ENCODE results near the gene GSTM2.

GSTM2 gene

DNA sequence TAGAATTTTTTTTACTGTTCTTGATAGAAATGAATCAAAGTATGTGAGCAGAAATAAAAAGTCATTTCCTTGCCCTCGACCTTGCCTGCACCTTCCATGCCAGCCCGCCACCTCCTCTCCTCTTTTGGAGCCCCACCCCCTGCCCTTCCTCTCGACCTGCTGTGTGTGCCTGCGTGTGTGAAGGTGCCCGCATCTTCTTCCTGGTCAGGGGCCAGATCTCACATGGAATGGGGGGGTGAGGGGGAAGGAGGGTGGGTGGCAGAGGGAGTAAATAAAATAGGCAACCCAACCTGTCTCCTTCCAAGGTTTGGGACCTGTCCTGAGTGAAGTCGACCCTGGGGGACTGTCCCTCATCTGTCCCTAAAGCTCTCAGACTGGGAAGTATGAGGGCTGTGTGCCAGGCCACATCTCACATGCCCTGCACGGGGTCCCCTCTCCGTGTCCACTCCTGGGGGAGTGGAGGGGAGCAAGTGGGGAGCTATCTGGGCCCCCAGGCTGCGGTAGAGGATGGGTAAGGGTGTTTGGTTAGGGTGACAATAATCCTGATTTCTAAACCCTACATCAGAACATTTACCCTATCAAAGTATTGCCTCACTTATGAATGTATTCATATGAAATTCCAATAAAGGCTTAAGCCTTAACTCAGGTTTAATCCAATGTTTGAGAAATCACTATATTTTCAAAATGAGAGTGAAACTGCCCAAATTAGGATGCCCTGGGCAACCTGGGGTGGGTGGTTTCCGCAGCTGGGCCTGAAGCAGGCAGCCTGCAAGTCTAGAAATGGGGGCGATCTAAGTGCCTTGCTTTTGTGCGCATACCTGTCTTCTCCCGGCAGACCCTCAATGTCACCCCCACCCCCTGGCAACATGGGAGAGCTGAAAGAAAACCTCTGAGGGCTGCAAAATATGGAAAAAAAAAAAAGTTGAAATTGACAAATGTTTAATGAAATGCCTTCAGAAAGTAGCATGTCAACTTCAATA is 32.8 kb upstream of the GSTM2 start:
- no peak for DNase-seq (ENCODE audit: low read depth in 2 of 2)
- TF ChIP-seq, protein P1, sequence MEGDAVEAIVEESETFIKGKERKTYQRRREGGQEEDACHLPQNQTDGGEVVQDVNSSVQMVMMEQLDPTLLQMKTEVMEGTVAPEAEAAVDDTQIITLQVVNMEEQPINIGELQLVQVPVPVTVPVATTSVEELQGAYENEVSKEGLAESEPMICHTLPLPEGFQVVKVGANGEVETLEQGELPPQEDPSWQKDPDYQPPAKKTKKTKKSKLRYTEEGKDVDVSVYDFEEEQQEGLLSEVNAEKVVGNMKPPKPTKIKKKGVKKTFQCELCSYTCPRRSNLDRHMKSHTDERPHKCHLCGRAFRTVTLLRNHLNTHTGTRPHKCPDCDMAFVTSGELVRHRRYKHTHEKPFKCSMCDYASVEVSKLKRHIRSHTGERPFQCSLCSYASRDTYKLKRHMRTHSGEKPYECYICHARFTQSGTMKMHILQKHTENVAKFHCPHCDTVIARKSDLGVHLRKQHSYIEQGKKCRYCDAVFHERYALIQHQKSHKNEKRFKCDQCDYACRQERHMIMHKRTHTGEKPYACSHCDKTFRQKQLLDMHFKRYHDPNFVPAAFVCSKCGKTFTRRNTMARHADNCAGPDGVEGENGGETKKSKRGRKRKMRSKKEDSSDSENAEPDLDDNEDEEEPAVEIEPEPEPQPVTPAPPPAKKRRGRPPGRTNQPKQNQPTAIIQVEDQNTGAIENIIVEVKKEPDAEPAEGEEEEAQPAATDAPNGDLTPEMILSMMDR (IDR thresholded peaks at IDR 0.05; ENCODE audit: low read depth, low read length) = no peak
- no peak overlapping the region for H3K4me3 ChIP-seq (replicated peaks in 1 of 2; ENCODE audit: low read depth in 2 of 2, low read length in 2 of 2)

DNA sequence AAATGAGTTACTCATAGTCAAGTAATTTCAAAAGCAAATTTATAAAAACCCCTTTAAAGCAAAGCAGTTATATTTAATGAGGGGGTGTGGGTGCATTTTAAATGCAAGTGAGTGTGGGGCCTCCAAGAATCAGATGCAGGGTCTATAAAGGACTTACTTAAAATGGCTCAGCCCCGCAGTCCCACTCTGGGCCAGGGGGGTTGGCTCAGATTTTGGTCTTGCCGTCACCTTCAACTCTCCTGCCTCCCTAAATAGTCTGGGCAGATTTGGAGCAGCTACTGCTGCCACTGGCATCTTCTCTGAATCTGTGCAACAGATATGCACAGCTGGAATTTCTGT is 32.0 kb upstream of the GSTM2 start:
- no peak overlapping the region for H3K4me3 ChIP-seq (replicated peaks in 1 of 2; ENCODE audit: low read depth in 2 of 2, low read length in 2 of 2)
- DNase-seq (ENCODE audit: low read depth in 2 of 2) = no peak
- TF ChIP-seq, protein P1 (IDR thresholded peaks at IDR 0.05; ENCODE audit: low read depth, low read length) = no peak

DNA sequence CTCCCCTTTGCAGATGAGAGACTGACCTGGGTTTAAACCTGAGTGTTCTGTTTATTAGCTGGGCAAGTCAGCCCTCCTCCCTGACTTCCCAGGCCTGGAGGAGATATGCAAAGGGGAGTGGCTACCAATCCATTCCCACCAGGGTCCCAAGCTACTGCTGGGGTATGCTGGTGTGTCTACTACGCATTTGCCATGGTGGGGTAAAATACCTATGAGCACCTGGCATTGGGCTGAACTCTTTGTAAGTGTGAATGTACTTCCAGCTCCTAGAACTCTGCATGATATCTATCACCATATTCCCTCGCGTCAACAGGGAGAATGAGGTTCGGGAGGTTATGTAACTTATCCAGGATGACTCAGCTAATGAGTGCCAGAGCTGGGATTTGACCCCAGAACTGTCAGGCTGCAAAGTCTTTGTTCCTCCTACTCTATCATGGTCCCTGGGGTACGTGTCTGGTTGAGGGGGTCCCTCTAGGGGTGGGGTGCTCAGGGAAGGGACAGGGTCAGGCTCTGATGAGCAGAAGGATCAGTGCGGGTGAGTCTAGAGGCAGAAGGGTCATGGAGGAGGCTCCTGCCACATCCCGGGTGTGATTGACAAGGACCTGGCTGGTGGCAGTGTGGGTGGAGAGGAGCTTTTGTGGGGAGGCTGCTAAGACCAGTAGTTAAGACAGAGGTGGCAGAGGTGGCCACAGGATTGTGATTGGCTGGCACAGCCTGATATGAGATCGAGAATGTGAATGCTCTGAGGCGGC is 31.5 kb upstream of the GSTM2 start:
- DNase-seq (ENCODE audit: low read depth in 2 of 2) = peak; percentile 64 to 68
- TF ChIP-seq, protein P1 (IDR thresholded peaks at IDR 0.05; ENCODE audit: low read depth, low read length) = no peak
- H3K4me3 ChIP-seq (replicated peaks in 1 of 2; ENCODE audit: low read depth in 2 of 2, low read length in 2 of 2) = no peak overlapping the region

DNA sequence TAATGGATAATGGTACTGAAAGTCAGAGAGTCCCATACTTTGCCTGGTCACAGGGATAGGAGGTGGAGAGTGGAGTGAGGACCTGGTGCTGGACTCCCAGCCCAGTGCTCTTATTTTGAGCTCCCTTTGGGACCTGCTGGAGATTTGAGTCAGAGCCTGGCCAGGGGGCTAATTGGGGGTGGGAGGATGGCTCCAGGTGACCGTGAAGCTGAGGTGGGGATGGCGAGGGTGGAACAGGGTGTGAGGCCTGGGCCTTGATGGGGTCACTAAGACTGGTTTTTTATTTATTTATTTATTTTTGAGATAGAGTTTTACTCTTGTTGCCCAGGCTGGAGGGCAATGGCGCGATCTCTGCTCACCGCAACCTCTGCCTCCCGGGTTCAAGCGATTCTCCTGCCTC is 30.4 kb upstream of the GSTM2 start:
- TF ChIP-seq, protein P1 (IDR thresholded peaks at IDR 0.05; ENCODE audit: low read depth, low read length) = no peak

DNA sequence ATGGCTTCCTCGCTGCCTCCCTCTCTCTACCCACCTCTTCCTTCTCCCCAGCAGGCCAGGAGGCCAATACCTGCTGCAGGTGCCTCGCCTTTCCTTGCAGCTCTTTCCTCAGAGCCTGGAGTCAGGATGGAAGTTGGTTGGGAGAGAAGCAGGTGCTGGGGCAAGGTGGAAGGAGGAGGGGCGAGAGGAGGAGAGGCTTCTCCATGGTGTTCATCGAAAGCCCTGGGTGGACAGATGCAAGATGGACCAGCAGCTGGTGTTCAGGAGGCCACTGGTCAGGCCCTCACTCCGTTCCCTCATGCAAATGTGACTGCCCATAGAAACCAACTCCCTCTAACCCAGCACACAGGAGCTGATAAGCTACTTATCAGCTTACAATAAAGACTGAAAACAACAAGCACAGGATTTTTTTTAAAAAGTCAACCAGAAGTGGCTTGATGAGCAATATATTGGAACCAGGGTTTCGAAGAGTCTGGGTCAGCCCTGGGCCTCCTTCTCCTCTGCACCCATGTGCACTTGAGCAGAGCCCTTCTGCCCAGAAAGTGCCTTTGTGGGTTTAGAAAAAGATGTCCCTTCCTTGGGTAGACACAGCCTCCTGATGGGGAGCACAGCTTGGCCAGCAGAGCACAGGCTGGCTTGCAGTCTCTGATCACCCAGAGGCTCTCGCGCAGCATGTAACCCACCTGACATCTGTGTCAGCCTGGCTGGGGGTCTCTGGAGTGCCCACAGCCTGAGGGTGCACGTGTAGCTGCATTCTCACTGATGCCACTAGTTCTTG is 28.6 kb upstream of the GSTM2 start:
- no peak overlapping the region for H3K4me3 ChIP-seq (replicated peaks in 1 of 2; ENCODE audit: low read depth in 2 of 2, low read length in 2 of 2)
- DNase-seq (ENCODE audit: low read depth in 2 of 2) = no peak
- TF ChIP-seq, protein P1 (IDR thresholded peaks at IDR 0.05; ENCODE audit: low read depth, low read length) = no peak

More for the DNA sequence above, 30.4 kb upstream of the GSTM2 start:
- no peak for DNase-seq (ENCODE audit: low read depth in 2 of 2)
- no peak overlapping the region for H3K4me3 ChIP-seq (replicated peaks in 1 of 2; ENCODE audit: low read depth in 2 of 2, low read length in 2 of 2)

DNA sequence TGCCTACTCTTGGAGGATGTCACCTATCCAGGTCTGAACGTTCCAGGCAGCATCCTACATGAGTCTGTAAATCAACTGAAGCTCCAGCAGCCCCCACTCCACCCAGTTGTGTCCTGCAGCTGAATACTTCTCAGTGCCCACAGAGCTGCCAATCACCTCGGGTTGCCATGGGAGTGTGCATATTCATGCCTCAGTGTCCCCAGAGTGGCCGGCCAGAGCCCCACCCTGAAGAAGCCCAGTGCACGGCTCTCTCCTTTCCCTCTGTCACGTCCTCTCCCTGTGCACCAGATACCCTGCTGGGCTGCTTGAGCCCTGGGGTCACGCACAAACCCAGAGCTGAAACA is 28.0 kb upstream of the GSTM2 start:
- DNase-seq (ENCODE audit: low read depth in 2 of 2) = no peak

More for the DNA sequence above, 28.0 kb upstream of the GSTM2 start:
- H3K4me3 ChIP-seq (replicated peaks in 1 of 2; ENCODE audit: low read depth in 2 of 2, low read length in 2 of 2) = no peak overlapping the region
- TF ChIP-seq, protein P1 (IDR thresholded peaks at IDR 0.05; ENCODE audit: low read depth, low read length) = no peak
